GM19025 (cell line): Measurements from ENCODE around the gene TENT4B.

Experiments
- ATAC-seq: cut with Tn5 transposase; IDR thresholded peaks from one replicate; pipeline ENCODE4 v1.9.1; 2021; ENCODE audit warnings: mild to moderate bottlenecking, low read depth, moderate library complexity; ENCODE audit not compliant: unreplicated experiment

TENT4B gene

GRCh38 chr16:50267151-50267631 lies 114.1 kb downstream of the TENT4B start:
- no peak for ATAC-seq

- ATAC-seq = no peak
Measured at GRCh38 chr16:50267651-50268050, 114.5 kb downstream of the TENT4B start.

GRCh38 chr16:50268352-50268751 lies 115.2 kb downstream of the TENT4B start:
- ATAC-seq = no peak

GRCh38 chr16:50269061-50269705 lies 116.1 kb downstream of the TENT4B start:
- ATAC-seq = no peak

GRCh38 chr16:50269769-50270509 lies 116.8 kb downstream of the TENT4B start:
- ATAC-seq = no peak

- no peak for ATAC-seq
Measured at GRCh38 chr16:50270510-50271147, 117.5 kb downstream of the TENT4B start.

- ATAC-seq = no peak
Measured at GRCh38 chr16:50271148-50272041, 118.3 kb downstream of the TENT4B start.

- no peak for ATAC-seq
Measured at GRCh38 chr16:50272111-50272571, 119.0 kb downstream of the TENT4B start.

- ATAC-seq = no peak
Measured at GRCh38 chr16:50272687-50273381, 119.7 kb downstream of the TENT4B start.

- ATAC-seq = no peak
Measured at GRCh38 chr16:50273382-50273690, 120.2 kb downstream of the TENT4B start.

GRCh38 chr16:50273888-50274325 lies 120.8 kb downstream of the TENT4B start:
- peak; percentile 62 for ATAC-seq

GRCh38 chr16:50274326-50275097 lies 121.4 kb downstream of the TENT4B start:
- peak; percentile 24 for ATAC-seq

GRCh38 chr16:50275098-50275415 lies 122.0 kb downstream of the TENT4B start:
- no peak for ATAC-seq

- no peak for ATAC-seq
Measured at GRCh38 chr16:50275428-50276325, 122.6 kb downstream of the TENT4B start.

GRCh38 chr16:50276326-50276640 lies 123.2 kb downstream of the TENT4B start:
- ATAC-seq = no peak

GRCh38 chr16:50276801-50277555 lies 123.9 kb downstream of the TENT4B start:
- ATAC-seq = no peak

- ATAC-seq = no peak
Measured at GRCh38 chr16:50278251-50278650, 125.1 kb downstream of the TENT4B start.

GRCh38 chr16:50279504-50279865 lies 126.4 kb downstream of the TENT4B start:
- no peak for ATAC-seq
